Activated T-helper 17 cell treated with anti-CD3 and anti-CD28 coated beads, Interleukin-2, amount 50 U/mL, for 72 hours (primary cell): ENCODE measurements around the gene LTBP2. TPM values are rescaled to one million over a fixed set of nuclear protein-coding genes. Genes with fewer than 3 reads are reported as not detected.
A peak's percentile ranks its signal among the peaks of the same experiment; 100 is the strongest.
"Not testable (repeated sequence)": the region's sequence is repeated elsewhere in the genome, so short reads cannot be mapped to it uniquely, and the experiment has no call there.

ENCODE experiments used
- ATAC-seq: fragments of 150-1000 bp; cut with Tn5 transposase; replicated peaks from 2 replicates; pipeline ENCODE4 v1.10.0; 2021; ENCODE audit warnings: mild to moderate bottlenecking, moderate library complexity
- H3K27ac Mint-ChIP-seq: one replicate; pipeline ENCODE4 v1.8.0; 2022; ENCODE audit warnings: mixed read lengths
- H3K27me3 Mint-ChIP-seq: one replicate; pipeline ENCODE4 v1.8.0; 2022; ENCODE audit warnings: mixed read lengths
- H3K36me3 Mint-ChIP-seq: one replicate; pipeline ENCODE4 v1.8.0; 2022; ENCODE audit warnings: low read depth, mild to moderate bottlenecking, mixed read lengths
- H3K4me1 Mint-ChIP-seq: one replicate; pipeline ENCODE4 v1.8.0; 2022; ENCODE audit warnings: mixed read lengths
- H3K4me3 Mint-ChIP-seq: one replicate; pipeline ENCODE4 v1.8.0; 2022; ENCODE audit warnings: mild to moderate bottlenecking, mixed read lengths
- H3K9me3 Mint-ChIP-seq: one replicate; pipeline ENCODE4 v1.8.0; 2022; ENCODE audit warnings: mixed read lengths
- total RNA-seq, 2 donors: library from RNA; stranded (reverse); gene quantifications; one replicate each; pipeline ENCODE4 v1.2.3, GENCODE V29; 2022

Gene LTBP2
- total RNA-seq, 2 donors from 2014 or later: 0.03 TPM; not detected in 1

GRCh38 chr14:74475678-74476077 lies 136.4 kb downstream of the LTBP2 start:
- no peak overlapping the region for H3K4me3 Mint-ChIP-seq
- H3K4me1 Mint-ChIP-seq: no peaks in the 10 kb centered on the region
- ATAC-seq: peak; percentile 35
- no peaks in the 10 kb centered on the region for H3K27me3 Mint-ChIP-seq
- peaks cover 22% of the 10 kb centered on the region for H3K36me3 Mint-ChIP-seq
- H3K27ac Mint-ChIP-seq: peak overlapping the region; percentile 13
- H3K9me3 Mint-ChIP-seq: no peaks in the 10 kb centered on the region

DNA sequence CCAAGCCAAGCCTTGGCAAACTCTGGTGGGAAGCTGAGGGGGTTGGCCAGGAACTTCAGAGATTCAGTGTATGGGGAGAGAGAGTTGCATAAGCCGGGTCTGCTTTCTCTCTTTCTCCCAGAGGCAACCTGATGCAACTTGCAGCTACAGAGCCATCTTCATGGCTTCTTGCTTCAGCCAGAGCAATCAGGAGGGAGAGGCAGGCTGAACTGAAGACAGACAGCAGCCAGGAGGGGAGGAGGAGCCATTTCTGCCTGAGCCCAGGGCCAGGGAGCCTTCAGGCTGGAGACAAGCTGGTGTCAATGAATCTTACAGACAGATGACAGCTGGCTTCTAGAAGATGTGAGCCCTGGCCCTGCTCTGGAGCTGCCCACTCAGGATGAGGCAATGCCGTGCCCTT lies 137.7 kb downstream of the LTBP2 start:
- no peak for ATAC-seq
- Mint-ChIP-seq H3K9me3 (no peaks in the 10 kb centered on the region), H3K27me3 (no peaks in the 10 kb centered on the region), H3K4me1 (no peaks in the 10 kb centered on the region), H3K27ac (no peak overlapping the region), H3K36me3 (peaks cover 9% of the 10 kb centered on the region), H3K4me3 (no peak overlapping the region)

GRCh38 chr14:74472601-74473000 lies 139.4 kb downstream of the LTBP2 start:
- no peaks in the 10 kb centered on the region for H3K4me1 Mint-ChIP-seq
- no peaks in the 10 kb centered on the region for H3K27me3 Mint-ChIP-seq
- H3K36me3 Mint-ChIP-seq: no peaks in the 10 kb centered on the region
- H3K27ac Mint-ChIP-seq: no peak overlapping the region
- no peak overlapping the region for H3K4me3 Mint-ChIP-seq
- ATAC-seq: no peak
- no peaks in the 10 kb centered on the region for H3K9me3 Mint-ChIP-seq

DNA sequence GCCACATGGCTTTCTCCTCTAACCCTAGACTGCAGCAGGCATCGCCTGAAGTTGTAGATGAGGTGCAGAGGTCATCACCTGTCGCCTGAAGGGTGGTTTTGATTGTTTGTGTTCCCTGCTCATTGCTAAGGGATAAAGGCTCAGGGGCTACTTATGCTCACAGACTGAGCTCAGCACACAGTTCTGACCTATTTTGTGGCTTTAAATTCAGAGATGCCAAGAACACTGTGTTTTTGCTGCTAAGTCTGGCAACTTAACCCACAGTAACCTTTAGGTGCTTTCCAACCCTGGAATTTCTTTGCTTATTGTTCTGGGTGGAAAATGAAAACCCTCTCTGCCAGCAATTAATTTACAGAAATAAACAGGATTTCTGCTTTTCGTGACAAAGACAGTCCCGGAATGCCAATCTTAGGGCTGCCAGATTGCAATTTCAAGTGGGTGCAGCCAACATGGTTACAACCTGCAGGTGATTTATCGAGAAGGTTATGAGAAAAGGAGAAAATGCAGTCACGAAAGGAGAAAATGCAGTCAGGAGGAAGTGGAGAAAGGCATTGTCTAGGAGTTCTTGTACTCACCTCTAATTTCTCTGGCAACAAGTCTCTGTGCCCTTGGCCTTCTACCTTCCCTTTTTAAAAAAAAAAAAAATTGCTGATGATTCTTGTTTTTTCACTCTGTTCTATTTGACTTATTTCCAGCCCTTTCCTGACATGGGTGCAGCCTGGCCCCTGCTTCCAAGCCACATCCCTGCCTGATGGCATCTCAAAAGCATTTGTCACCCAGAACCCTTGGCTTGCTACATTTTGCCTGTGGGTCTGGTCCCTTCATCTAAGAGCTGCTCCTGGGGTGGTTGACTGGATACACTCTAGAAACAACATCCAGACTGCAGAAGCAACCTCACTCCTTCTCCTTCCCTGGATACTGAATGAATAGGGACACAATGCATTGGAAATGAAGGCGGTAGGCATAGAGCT lies 142.2 kb downstream of the LTBP2 start:
- Mint-ChIP-seq H3K9me3 (no peaks in the 10 kb centered on the region), H3K36me3 (no peaks in the 10 kb centered on the region), H3K27me3 (no peaks in the 10 kb centered on the region), H3K4me3 (no peak overlapping the region), H3K4me1 (no peaks in the 10 kb centered on the region), H3K27ac (no peak overlapping the region)
- ATAC-seq: no peak

DNA sequence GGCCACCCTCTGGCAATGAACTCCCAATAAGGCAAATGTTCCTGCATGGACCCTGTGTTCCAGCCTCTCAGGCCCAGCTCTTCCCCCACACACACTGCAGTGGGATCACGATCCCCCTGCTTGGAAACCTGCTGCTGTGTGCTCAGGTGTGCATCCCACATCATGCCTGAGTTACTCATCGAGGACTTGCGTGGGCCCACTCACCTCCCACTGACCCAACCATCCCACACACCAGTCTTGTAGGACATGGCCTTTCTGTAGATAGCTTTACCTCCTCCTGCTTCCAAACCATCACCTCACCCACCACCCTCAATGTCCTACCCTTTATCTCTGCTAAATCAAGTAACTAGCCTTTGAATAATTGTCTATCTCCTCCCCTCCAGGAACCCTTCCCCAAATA lies 143.5 kb downstream of the LTBP2 start:
- peak overlapping the region; percentile 39 for H3K27ac Mint-ChIP-seq

DNA sequence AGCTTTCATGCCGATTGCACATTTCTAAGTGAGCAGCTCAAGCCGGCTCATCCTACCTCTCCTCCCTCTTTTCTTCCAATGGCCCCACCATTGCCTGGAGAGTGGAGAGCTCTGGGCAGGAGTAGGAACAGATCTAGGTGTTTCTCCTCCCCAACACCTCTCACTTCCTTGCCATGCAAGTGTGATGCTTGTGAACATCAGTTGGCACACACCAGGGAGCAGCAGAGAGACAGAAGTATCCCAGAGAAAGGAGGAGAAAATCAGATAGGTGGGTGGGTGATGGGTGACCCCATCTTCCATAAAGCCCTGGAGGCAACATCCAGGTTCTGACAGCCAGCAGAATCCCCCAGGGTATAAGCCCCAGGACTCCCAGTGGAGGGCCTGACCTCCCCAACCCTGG lies 146.7 kb downstream of the LTBP2 start:
- Mint-ChIP-seq H3K4me3 (no peak overlapping the region), H3K36me3 (no peaks in the 10 kb centered on the region), H3K9me3 (no peaks in the 10 kb centered on the region), H3K27ac (no peak overlapping the region), H3K4me1 (no peaks in the 10 kb centered on the region), H3K27me3 (peaks cover 8% of the 10 kb centered on the region)
- no peak for ATAC-seq

More for the DNA sequence above, 143.5 kb downstream of the LTBP2 start:
- H3K27me3 Mint-ChIP-seq: no peaks in the 10 kb centered on the region
- no peaks in the 10 kb centered on the region for H3K9me3 Mint-ChIP-seq
- H3K4me1 Mint-ChIP-seq: no peaks in the 10 kb centered on the region
- ATAC-seq: no peak
- no peak overlapping the region for H3K4me3 Mint-ChIP-seq
- H3K36me3 Mint-ChIP-seq: no peaks in the 10 kb centered on the region

- Mint-ChIP-seq H3K9me3 (no peaks in the 10 kb centered on the region), H3K27me3 (peaks cover 11% of the 10 kb centered on the region), H3K4me1 (no peaks in the 10 kb centered on the region), H3K36me3 (no peaks in the 10 kb centered on the region), H3K27ac (no peak overlapping the region), H3K4me3 (no peak overlapping the region)
- no peak for ATAC-seq
Observed at GRCh38 chr14:74464785-74465184, 147.3 kb downstream of the LTBP2 start.

DNA sequence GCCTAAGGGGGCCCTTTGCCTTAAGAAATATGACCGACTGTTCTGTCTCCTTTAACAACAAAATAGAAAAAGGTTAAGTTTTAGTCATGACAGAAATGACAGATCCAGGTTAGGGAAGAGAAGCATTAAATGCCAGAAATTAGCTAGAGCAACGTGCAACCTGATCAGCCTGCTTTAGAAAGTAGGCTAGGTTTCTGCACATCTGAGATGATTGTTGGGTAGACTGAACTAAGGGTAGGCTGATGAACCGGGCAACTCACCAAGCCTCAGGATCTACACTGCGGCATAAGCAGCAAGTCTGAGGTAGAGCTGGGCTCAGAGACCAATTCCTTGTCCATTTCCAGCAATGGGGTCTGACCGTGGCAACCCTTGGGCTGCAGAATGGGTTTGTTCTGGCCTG lies 148.3 kb downstream of the LTBP2 start:
- no peak overlapping the region for H3K27ac Mint-ChIP-seq
- peaks cover 12% of the 10 kb centered on the region for H3K27me3 Mint-ChIP-seq
- H3K4me1 Mint-ChIP-seq: no peaks in the 10 kb centered on the region
- ATAC-seq: no peak
- H3K9me3 Mint-ChIP-seq: no peaks in the 10 kb centered on the region
- no peaks in the 10 kb centered on the region for H3K36me3 Mint-ChIP-seq
- no peak overlapping the region for H3K4me3 Mint-ChIP-seq

- no peak for ATAC-seq
- no peak overlapping the region for H3K27ac Mint-ChIP-seq
- H3K36me3 Mint-ChIP-seq: no peaks in the 10 kb centered on the region
- no peaks in the 10 kb centered on the region for H3K4me1 Mint-ChIP-seq
- H3K4me3 Mint-ChIP-seq: no peak overlapping the region
- H3K27me3 Mint-ChIP-seq: peaks cover 12% of the 10 kb centered on the region
- H3K9me3 Mint-ChIP-seq: no peaks in the 10 kb centered on the region
Observed at GRCh38 chr14:74462993-74463392, 149.0 kb downstream of the LTBP2 start.

- peak overlapping the region; percentile 36 for H3K27ac Mint-ChIP-seq
- H3K27me3 Mint-ChIP-seq: peaks cover 12% of the 10 kb centered on the region
- H3K4me1 Mint-ChIP-seq: no peaks in the 10 kb centered on the region
- no peak for ATAC-seq
- no peaks in the 10 kb centered on the region for H3K9me3 Mint-ChIP-seq
- no peaks in the 10 kb centered on the region for H3K36me3 Mint-ChIP-seq
- no peak overlapping the region for H3K4me3 Mint-ChIP-seq
Observed at GRCh38 chr14:74459976-74460375, 152.1 kb downstream of the LTBP2 start.

DNA sequence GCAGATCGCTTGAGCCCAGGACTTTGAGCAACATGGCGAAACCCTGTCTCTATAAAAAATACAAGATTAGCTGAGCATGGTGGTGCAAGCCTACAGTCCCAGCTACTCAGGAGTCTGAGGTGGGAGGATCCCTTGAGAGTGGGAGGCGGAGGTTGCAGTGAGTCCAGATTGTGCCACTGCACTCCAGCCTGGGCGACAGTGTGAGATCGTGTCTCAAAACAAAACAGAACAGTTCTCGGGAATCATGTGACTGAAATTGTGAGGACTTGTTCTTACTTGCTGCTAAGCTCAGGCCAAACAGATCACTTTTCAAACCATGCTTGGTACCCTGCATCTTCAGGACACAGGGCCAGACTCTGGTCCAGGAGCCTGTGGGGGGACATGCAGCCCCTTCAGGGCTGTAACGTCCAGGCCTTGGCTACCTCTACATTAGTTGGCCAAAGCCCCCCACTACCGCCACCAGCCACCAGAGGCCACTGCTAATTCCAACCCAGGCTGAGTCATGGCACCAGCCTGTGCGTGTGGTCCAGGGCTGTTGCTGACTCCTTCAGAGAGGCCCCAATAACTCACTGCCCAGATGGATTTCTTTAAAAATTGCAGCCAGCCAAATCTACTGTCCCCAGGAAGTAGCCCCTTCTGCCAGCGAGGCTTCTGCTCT lies 152.6 kb downstream of the LTBP2 start:
- Mint-ChIP-seq H3K9me3 (no peaks in the 10 kb centered on the region), H3K4me1 (no peaks in the 10 kb centered on the region), H3K27me3 (peaks cover 12% of the 10 kb centered on the region), H3K27ac (peak overlapping the region; percentile 36), H3K36me3 (no peaks in the 10 kb centered on the region), H3K4me3 (no peak overlapping the region)
- peak; percentile 70 for ATAC-seq

DNA sequence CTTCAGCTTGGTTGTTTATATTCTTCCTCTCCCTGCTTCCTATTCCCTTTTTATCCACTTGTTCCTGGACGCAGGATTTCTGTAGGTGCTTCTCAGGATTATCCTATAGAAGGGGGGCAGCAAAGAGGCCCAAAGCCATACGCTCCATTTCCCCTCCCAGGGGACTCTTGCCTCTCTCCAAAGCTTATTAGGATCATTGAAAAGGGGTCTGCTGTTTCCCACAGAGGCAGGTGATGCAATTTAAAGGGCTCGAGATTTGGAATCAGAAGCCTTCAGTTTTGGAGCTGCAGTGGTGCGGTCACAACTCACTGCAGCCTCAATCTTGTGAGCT lies 154.5 kb downstream of the LTBP2 start:
- Mint-ChIP-seq H3K4me1 (no peaks in the 10 kb centered on the region), H3K9me3 (no peaks in the 10 kb centered on the region), H3K27me3 (peaks cover 12% of the 10 kb centered on the region), H3K36me3 (no peaks in the 10 kb centered on the region), H3K4me3 (no peak overlapping the region), H3K27ac (no peak overlapping the region)
- no peak for ATAC-seq

DNA sequence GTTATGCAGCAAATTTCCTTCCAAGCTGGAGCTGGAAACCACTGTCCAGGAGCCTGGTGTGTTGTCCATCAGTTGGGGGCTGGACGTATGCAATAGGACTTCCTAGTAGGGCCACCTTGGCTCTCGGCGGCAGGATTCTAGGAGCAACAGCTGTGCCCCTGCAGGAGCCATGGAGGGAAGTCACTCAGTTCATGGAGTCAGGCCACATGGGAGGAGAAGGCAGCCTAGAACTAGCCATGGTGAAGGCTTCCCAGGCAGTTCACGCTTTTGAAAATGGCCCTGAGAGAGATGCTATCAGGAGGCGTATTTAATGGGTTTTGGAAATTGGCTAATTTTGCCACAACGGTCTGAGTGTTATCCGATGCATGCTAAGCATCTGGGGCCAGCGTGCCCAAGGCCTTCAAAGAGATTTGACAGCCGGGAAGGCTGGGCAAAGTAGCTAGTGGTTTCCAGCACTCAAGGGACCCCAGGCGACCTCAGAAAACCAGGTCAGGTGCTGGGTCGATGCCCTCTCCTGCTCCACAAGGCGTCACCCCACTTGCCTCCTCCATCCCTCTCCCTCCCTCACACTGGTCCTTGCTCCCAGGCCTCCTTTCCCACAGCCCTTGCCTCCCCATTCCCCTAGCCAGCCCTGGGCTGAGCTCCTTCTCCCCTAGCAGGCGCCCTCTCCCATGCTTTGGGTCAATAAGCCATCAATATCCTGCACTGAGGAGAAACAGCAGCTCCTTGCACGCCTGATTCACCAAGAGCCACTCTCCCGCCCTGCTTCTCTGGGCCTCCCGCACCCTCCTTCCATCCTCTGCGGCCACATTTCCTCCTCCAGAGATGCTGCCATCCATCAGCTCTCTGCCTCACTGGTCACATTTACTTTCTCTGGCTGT lies 155.1 kb downstream of the LTBP2 start:
- Mint-ChIP-seq H3K36me3 (no peaks in the 10 kb centered on the region), H3K4me3 (no peak overlapping the region), H3K4me1 (no peaks in the 10 kb centered on the region), H3K27ac (no peak overlapping the region), H3K9me3 (no peaks in the 10 kb centered on the region), H3K27me3 (peaks cover 12% of the 10 kb centered on the region)
- ATAC-seq: no peak

DNA sequence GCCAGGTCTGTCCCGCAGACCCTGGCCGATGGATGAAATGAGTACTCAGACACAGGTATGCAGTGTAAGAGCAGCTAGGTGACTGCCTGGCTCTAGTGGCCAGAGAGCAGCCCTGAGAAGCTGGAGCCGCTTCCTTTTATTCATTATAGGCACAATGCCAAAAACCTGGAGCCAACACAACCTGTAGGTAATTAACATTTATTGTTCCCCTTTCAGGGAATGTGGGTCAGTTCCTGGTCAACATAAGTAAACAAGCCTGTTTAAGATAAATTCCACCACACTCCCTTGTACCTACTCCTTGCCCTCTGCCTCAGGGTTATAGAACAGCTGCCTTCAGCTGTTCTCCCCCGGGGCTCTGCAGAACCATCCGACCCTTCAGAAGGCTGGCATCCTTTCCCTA lies 157.6 kb downstream of the LTBP2 start:
- H3K4me3 Mint-ChIP-seq: not testable (repeated sequence)

More for the DNA sequence above, 157.6 kb downstream of the LTBP2 start:
- H3K4me1 Mint-ChIP-seq, H3K27me3 Mint-ChIP-seq, H3K36me3 Mint-ChIP-seq, H3K27ac Mint-ChIP-seq, ATAC-seq, H3K9me3 Mint-ChIP-seq: not testable (repeated sequence)
